ENCODE results near the gene RHOH. TPM values are rescaled to one million over a fixed set of nuclear protein-coding genes. Genes with fewer than 3 reads are reported as not detected.

RHOH gene
- total and polyA plus RNA-seq, 9 of the 15 experiments (the other 6 are each of a cell fraction or from before 2014, with no cell fraction given) = 14.3 to 37.7 (median 23.2) TPM

DNA sequence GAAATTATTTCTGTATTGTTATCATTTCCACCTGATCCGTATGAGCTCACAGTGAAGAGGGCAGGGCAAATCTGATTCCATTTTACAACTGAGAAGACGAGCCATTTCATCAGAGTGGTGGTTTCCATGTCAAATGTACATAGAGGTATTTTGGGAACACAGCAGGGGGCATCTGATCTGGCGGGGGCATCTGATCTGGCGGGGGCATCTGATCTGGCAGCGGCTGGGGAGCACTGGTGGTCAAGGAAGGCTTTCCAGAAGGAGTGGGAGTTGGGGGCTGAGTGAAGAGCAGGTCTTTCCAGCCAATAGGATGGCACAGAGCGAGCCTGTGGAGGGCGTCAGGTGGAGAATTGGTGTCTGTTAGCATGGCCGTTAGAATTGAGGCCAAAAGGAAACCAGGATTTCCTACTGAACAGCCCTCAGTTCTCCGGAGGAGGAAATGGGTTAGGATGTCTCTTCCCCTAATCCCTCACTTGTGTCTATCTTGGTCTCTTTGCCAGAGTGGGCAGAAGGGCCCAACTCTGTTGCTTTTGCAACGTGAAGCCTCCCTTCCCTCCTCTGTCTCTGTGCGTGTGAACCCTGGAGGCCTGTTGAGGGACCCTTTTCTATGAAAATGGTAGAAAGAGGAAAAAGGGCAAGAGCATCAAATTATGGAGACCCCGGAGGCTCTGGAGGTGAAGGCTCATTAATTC lies 41.3 kb downstream of the RHOH start (continued):
- TF ChIP-seq, protein P1, sequence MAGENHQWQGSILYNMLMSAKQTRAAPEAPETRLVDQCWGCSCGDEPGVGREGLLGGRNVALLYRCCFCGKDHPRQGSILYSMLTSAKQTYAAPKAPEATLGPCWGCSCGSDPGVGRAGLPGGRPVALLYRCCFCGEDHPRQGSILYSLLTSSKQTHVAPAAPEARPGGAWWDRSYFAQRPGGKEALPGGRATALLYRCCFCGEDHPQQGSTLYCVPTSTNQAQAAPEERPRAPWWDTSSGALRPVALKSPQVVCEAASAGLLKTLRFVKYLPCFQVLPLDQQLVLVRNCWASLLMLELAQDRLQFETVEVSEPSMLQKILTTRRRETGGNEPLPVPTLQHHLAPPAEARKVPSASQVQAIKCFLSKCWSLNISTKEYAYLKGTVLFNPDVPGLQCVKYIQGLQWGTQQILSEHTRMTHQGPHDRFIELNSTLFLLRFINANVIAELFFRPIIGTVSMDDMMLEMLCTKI (IDR thresholded peaks at IDR 0.05; ENCODE audit: partially characterized antibody) = no peak
- TF ChIP-seq TAF1 (IDR thresholded peaks at IDR 0.05; ENCODE audit: control insufficient read depth, extremely low read depth, insufficient read depth, low read length, severe bottlenecking) (no peak), ZKSCAN1 (IDR thresholded peaks at IDR 0.05; ENCODE audit: low read depth, low read length) (no peak), TARDBP (IDR thresholded peaks at IDR 0.05) (no peak), BCOR (IDR thresholded peaks at IDR 0.05) (no peak), SLC30A9 (CRISPR knock-in tag; IDR thresholded peaks at IDR 0.05) (no peak), KDM2B (CRISPR knock-in tag; IDR thresholded peaks at IDR 0.05) (peak; percentile 36; the same call in 1 of the 2 replicates), MEIS2 (IDR thresholded peaks at IDR 0.05; ENCODE audit: partially characterized antibody) (no peak), CSDE1 (IDR thresholded peaks at IDR 0.05) (0 out of 4 replicates have a peak, but pooled peaks of 1 of the 2 experiments have one; percentile 29), TGIF2 (CRISPR knock-in tag; IDR thresholded peaks at IDR 0.05) (no peak), MTA1 (IDR thresholded peaks at IDR 0.05; ENCODE audit: borderline replicate concordance) (peak; percentile 32; the same call in 1 of the 2 replicates), ZNF77 (CRISPR knock-in tag; IDR thresholded peaks at IDR 0.05) (no peak)
- TF ChIP-seq, protein P2, sequence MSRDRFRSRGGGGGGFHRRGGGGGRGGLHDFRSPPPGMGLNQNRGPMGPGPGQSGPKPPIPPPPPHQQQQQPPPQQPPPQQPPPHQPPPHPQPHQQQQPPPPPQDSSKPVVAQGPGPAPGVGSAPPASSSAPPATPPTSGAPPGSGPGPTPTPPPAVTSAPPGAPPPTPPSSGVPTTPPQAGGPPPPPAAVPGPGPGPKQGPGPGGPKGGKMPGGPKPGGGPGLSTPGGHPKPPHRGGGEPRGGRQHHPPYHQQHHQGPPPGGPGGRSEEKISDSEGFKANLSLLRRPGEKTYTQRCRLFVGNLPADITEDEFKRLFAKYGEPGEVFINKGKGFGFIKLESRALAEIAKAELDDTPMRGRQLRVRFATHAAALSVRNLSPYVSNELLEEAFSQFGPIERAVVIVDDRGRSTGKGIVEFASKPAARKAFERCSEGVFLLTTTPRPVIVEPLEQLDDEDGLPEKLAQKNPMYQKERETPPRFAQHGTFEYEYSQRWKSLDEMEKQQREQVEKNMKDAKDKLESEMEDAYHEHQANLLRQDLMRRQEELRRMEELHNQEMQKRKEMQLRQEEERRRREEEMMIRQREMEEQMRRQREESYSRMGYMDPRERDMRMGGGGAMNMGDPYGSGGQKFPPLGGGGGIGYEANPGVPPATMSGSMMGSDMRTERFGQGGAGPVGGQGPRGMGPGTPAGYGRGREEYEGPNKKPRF (IDR thresholded peaks at IDR 0.05; ENCODE audit: low read depth, low read length) = no peak
- TF ChIP-seq, protein P3, sequence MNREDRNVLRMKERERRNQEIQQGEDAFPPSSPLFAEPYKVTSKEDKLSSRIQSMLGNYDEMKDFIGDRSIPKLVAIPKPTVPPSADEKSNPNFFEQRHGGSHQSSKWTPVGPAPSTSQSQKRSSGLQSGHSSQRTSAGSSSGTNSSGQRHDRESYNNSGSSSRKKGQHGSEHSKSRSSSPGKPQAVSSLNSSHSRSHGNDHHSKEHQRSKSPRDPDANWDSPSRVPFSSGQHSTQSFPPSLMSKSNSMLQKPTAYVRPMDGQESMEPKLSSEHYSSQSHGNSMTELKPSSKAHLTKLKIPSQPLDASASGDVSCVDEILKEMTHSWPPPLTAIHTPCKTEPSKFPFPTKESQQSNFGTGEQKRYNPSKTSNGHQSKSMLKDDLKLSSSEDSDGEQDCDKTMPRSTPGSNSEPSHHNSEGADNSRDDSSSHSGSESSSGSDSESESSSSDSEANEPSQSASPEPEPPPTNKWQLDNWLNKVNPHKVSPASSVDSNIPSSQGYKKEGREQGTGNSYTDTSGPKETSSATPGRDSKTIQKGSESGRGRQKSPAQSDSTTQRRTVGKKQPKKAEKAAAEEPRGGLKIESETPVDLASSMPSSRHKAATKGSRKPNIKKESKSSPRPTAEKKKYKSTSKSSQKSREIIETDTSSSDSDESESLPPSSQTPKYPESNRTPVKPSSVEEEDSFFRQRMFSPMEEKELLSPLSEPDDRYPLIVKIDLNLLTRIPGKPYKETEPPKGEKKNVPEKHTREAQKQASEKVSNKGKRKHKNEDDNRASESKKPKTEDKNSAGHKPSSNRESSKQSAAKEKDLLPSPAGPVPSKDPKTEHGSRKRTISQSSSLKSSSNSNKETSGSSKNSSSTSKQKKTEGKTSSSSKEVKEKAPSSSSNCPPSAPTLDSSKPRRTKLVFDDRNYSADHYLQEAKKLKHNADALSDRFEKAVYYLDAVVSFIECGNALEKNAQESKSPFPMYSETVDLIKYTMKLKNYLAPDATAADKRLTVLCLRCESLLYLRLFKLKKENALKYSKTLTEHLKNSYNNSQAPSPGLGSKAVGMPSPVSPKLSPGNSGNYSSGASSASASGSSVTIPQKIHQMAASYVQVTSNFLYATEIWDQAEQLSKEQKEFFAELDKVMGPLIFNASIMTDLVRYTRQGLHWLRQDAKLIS (CRISPR knock-in tag; IDR thresholded peaks at IDR 0.05) = no peak; the same call in none of the 2 replicates
- TF ChIP-seq, protein P4, sequence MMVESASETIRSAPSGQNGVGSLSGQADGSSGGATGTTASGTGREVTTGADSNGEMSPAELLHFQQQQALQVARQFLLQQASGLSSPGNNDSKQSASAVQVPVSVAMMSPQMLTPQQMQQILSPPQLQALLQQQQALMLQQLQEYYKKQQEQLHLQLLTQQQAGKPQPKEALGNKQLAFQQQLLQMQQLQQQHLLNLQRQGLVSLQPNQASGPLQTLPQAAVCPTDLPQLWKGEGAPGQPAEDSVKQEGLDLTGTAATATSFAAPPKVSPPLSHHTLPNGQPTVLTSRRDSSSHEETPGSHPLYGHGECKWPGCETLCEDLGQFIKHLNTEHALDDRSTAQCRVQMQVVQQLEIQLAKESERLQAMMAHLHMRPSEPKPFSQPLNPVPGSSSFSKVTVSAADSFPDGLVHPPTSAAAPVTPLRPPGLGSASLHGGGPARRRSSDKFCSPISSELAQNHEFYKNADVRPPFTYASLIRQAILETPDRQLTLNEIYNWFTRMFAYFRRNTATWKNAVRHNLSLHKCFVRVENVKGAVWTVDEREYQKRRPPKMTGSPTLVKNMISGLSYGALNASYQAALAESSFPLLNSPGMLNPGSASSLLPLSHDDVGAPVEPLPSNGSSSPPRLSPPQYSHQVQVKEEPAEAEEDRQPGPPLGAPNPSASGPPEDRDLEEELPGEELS (CRISPR knock-in tag; IDR thresholded peaks at IDR 0.05; ENCODE audit: borderline replicate concordance) = 0 out of 2 replicates have a peak, but pooled peaks have one; percentile 40
- TF ChIP-seq, protein P5, sequence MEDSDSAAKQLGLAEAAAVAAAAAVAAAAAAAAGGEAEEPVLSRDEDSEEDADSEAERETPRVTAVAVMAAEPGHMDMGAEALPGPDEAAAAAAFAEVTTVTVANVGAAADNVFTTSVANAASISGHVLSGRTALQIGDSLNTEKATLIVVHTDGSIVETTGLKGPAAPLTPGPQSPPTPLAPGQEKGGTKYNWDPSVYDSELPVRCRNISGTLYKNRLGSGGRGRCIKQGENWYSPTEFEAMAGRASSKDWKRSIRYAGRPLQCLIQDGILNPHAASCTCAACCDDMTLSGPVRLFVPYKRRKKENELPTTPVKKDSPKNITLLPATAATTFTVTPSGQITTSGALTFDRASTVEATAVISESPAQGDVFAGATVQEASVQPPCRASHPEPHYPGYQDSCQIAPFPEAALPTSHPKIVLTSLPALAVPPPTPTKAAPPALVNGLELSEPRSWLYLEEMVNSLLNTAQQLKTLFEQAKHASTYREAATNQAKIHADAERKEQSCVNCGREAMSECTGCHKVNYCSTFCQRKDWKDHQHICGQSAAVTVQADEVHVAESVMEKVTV (CRISPR knock-in tag; IDR thresholded peaks at IDR 0.05) = peak; percentile 25; the same call in 1 of the 2 replicates

All from K562 (cell line).